KBM-7 (cell line): Measurements from ENCODE around the gene MACF1.

Experiments
- DNase-seq: peaks from one replicate; pipeline ENCODE4 v3.0.0-alpha.2; 2015
- in situ Hi-C: fragments of 300-500 bp; cut with MboI; formaldehyde crosslinking; loops from 2 replicates; pipeline ENCODE4 v1.14.3; 2020; ENCODE audit warnings: low sequenced_read_pairs, low pct_unique_long_range_greater_than_20kb, mixed read lengths

MACF1 gene

GRCh38 chr1:39529901-39530535, 325.5 kb downstream of the MACF1 start:
- no peak for DNase-seq
- in situ Hi-C loops, result loop anchor here (25.0 kb wide), 1 partner anchor 443 kb away; no protein-coding TSS in a partner anchor

GRCh38 chr1:39531526-39531925, 327.0 kb downstream of the MACF1 start:
- DNase-seq, result no peak
- in situ Hi-C loops, result loop anchor here (25.0 kb wide), 1 partner anchor 444 kb away; no protein-coding TSS in a partner anchor

GRCh38 chr1:39533442-39533841, 328.9 kb downstream of the MACF1 start:
- in situ Hi-C loops, result loop anchor here (25.0 kb wide), 1 partner anchor 446 kb away; no protein-coding TSS in a partner anchor
- DNase-seq, result no peak
